HG03280 (cell line): ENCODE measurements around the gene GRIK5.

Source experiments
- ATAC-seq: cut with Tn5 transposase; IDR thresholded peaks from one replicate; pipeline ENCODE4 v1.9.1; 2021; ENCODE audit warnings: mild to moderate bottlenecking, moderate library complexity; ENCODE audit not compliant: unreplicated experiment

The GRIK5 gene

GRCh38 chr19:42096255-42096837 lies 26.3 kb upstream of the GRIK5 start:
- no peak for ATAC-seq

- no peak for ATAC-seq
Measured at GRCh38 chr19:42095814-42096230, 25.8 kb upstream of the GRIK5 start.

- ATAC-seq, result no peak
Measured at GRCh38 chr19:42095142-42095813, 25.3 kb upstream of the GRIK5 start.

GRCh38 chr19:42093926-42094325 lies 23.9 kb upstream of the GRIK5 start:
- ATAC-seq, result no peak

GRCh38 chr19:42093505-42093904 lies 23.5 kb upstream of the GRIK5 start:
- ATAC-seq, result no peak

- ATAC-seq, result no peak
Measured at GRCh38 chr19:42092350-42092749, 22.3 kb upstream of the GRIK5 start.

- ATAC-seq, result no peak
Measured at GRCh38 chr19:42091742-42092141, 21.7 kb upstream of the GRIK5 start.

GRCh38 chr19:42091300-42091699 lies 21.3 kb upstream of the GRIK5 start:
- ATAC-seq, result no peak

GRCh38 chr19:42090672-42091071 lies 20.7 kb upstream of the GRIK5 start:
- no peak for ATAC-seq

GRCh38 chr19:42089772-42090171 lies 19.8 kb upstream of the GRIK5 start:
- ATAC-seq, result no peak

GRCh38 chr19:42089191-42089750 lies 19.3 kb upstream of the GRIK5 start:
- no peak for ATAC-seq

GRCh38 chr19:42088471-42089190 lies 18.6 kb upstream of the GRIK5 start:
- no peak for ATAC-seq

- ATAC-seq, result no peak
Measured at GRCh38 chr19:42086770-42087550, 17.0 kb upstream of the GRIK5 start.

GRCh38 chr19:42086188-42086736 lies 16.3 kb upstream of the GRIK5 start:
- no peak for ATAC-seq

GRCh38 chr19:42083537-42083936 lies 13.5 kb upstream of the GRIK5 start:
- ATAC-seq, result no peak

GRCh38 chr19:42081584-42082203 lies 11.7 kb upstream of the GRIK5 start:
- no peak for ATAC-seq

- ATAC-seq, result no peak
Measured at GRCh38 chr19:42080764-42081375, 10.9 kb upstream of the GRIK5 start.

- ATAC-seq, result no peak
Measured at GRCh38 chr19:42079886-42080763, 10.1 kb upstream of the GRIK5 start.

GRCh38 chr19:42079276-42079669 lies 9.3 kb upstream of the GRIK5 start:
- ATAC-seq, result no peak
